ENCODE measurements around the gene ARID1B.
A peak's percentile ranks its signal among the peaks of the same experiment; 100 is the strongest.

ARID1B gene

DNA sequence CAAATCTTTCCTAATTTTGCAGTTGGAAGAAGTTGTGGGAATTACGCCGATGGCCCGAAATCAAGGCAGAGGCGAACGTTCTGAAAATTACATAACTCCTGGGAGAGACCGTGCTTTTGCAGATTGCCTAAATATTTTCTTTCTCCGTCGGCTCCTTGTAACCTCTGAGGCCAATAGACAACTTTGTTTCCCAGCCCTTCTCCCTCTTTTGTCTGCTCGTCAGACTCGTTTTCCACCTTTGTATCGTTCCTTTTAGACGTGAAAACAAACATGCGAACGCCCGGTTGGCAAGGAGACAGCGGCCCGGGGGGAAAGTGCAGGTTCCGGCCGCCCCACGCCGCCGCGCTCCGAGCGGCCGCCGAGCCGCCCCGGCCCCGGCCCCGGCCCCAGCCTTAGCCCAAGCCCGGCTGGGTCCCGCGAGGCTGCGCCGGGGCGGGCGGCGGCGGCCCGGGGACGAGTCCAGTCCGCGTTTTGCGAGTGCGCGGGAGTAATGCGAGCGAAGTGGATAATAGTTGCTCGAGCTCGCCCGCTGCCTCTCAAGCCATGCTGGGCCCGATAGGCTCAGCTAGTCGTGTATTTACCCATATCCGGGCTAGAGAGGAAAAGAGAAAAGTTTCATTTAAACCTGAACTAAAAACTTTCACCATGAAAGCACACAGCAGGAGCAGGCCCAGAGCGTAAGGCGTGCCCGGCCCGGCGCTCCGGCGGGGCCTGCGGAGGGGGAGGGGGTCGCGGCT is at the start of gene ARID1B:
Gene ARID1B, plus strand, starts transcription at position 539 of the 737 bp plus-strand sequence. CDS start 303 bp downstream, outside the sequence.
- DNase-seq = peak; percentile 91

DNA sequence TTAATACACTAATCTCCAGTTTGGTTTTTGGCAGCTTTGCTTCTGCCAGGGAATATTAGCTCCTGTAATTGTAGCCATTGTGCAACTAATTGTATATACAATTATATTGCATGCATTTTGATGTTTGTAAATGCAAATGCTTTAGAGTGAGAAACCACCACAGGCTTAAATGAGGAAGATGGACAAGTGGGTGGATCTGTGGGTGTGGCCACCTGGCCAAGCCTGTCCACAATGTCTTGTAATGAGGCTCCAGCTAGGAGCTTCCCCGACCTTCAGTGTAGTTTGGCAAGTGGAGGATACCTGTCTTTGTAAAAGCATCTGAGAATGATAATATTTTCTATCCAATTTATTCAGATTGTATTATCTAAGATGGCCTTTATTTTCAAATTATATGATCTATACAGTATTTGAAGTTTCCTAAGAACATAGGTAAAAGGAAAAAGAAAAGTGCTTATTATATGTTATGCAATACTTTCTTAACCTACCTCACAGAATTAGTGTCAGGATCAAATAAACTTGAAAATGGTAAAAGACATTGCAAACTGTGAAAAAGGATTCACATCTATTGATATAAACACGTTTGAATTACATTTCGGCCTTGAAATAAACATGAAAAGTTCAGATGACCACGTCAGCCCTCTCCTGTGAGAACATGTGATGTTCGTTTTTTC is 49.3 kb upstream of the ARID1B start:
- DNase-seq = no peak

DNA sequence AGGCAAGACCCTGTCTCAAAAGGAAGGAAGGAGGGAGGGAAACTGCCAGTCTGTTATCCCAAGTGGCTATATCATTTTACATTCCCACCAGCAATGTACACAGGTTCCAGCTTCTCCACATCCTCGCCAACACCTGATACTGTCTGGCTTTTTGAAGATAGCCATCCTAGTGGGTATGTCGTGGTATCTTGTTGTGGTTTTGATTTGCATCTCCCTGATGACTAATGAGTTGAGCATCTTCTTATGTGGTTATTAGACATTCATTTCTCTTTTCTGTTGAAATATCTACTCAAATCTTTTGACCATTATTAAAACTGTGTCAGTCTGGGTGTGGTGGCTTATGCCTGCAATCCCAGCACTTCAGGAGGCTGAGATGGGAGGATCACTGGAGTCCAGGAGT is 47.9 kb upstream of the ARID1B start:
- no peak for DNase-seq

DNA sequence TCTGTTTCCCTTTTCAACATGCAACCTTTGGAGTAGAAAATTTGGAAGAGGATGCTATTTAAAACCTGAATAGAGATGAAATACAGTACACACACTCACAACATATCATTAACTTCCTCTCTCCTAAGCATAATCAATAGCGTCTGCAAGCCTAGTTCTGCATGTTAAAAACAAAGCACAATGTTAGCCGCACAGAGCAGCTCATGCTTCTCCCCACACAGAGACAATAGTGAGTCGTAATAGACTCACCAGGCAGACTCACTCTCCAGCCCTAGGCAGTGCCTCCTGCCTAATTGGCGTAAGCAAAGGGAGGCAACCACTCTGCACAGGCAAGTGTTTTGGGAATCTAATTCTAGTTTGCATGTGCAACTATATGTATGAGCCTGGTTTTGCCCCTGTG is 45.8 kb upstream of the ARID1B start:
- no peak for DNase-seq

DNA sequence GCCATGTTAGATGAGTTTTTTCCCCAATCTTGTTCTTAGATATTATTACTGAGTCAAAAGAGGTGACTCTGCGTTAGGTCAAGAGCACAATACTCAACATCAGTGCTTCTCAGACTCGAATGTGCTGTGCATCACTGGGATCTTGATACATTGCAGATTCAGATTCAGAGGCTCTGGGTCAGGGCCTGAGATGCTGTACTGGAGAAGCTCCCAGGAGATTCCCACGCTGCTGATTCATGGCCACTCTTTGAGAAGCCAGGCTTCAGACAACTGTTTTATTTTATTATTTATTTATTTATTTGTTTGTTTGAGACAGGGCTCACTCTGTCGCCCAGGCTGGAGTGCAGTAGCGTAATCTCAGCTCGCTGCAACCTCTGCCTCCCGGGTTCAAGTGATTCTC is 41.4 kb upstream of the ARID1B start:
- no peak for DNase-seq

- DNase-seq = no peak
Measured at GRCh38 chr6:156740604-156741003, 36.6 kb upstream of the ARID1B start.

- no peak for DNase-seq
Measured at GRCh38 chr6:156741287-156742073, 35.7 kb upstream of the ARID1B start.

GRCh38 chr6:156747715-156748114 is 29.5 kb upstream of the ARID1B start:
- no peak for DNase-seq

DNA sequence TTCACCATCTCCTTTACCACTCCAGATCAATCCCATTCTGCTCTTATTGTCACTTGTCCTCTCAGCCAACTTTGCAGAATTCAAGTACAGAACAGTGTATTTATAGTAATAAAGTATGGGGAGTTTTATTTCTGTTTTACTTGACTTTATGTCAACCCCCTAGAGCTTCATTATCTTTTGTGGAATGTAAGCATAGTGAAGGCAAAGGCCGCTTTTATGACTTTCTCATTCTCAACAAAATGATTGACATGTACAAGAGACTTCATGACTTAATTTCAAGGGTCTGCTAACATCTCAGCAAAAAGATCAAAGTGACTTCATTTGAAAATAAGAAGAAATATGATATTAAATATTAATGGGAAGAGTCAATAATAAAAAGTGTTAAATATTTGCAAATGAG is 28.7 kb upstream of the ARID1B start:
- no peak for DNase-seq

GRCh38 chr6:156752666-156753301 is 24.4 kb upstream of the ARID1B start:
- DNase-seq = no peak

- no peak for DNase-seq
Measured at GRCh38 chr6:156756630-156757610, 20.3 kb upstream of the ARID1B start.

DNA sequence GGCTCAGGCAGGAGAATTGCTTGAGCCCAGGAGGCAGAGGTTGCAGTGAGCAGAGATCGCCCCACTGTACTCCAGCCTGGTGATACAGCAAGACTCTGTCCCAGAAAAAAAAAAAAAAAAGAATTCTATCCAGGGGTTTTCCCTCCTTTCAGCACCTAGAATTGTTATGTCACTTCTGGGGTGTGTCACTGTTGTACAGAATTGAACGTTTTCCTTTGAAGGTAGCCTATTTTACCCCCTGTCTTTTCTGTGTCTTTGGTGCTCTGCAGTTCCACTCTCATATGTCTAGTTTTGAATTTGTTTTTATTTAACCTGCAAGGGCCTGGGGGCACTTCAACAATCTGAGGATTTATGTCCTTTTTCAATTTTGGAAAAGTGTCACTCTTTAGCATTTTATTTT is 19.3 kb upstream of the ARID1B start:
- no peak for DNase-seq

DNA sequence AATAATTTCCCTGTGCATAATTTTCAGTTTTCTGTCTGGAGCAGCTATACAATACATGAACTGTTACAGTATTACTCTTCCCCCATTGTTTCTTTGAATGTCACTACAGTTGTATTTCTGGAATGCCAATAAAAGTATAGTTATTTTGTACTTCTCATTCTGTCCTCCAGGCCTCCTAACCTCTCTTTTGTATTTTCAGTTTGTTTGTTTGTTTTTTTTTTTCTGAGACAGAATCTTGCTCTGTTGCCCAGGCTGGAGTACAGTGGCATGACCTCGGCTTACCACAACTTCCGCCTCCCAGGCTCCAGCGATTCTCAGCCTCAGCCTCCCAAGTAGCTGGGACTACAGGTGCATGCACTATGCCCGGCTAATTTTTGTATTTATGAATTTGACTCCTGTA is 16.8 kb upstream of the ARID1B start:
- DNase-seq = no peak

DNA sequence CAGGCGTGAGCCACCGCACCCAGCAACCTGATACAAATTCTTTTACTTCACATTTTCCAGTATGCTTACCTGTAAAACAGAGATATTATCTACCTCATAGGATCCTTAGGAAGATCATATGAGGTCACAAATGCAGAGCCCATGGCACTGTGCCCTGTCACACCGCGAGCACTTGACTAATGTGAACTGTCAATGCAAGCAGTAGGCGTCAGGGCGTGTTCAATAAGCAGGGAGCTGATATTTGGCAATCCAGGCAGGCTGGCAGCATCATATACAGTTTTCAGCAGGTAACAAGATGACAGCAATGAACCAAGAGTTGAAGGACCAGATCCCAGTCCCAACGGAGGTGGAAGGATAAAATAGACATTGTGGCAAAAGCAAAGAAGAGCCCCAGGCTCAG is 14.6 kb upstream of the ARID1B start:
- DNase-seq = no peak

DNA sequence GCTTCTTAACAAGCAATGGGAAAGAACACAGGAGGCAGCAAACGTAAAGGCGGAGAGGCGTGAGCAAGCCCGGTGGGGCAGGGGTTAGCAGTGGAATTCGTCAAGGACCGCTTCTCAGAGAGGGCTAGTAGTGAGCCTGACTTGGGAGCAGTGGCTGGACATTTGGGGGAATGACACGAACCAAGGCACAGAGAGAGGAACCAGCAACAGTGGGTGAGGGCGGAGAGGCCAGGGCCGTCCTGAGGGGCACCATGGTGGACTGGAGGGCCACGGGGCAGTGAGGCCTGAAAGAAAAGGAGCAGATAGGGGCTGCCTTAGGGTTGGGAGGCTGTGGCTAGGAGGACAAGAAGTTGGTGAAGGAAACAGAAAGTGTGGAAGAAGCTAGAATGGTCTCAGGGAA is 12.1 kb upstream of the ARID1B start:
- DNase-seq = no peak

DNA sequence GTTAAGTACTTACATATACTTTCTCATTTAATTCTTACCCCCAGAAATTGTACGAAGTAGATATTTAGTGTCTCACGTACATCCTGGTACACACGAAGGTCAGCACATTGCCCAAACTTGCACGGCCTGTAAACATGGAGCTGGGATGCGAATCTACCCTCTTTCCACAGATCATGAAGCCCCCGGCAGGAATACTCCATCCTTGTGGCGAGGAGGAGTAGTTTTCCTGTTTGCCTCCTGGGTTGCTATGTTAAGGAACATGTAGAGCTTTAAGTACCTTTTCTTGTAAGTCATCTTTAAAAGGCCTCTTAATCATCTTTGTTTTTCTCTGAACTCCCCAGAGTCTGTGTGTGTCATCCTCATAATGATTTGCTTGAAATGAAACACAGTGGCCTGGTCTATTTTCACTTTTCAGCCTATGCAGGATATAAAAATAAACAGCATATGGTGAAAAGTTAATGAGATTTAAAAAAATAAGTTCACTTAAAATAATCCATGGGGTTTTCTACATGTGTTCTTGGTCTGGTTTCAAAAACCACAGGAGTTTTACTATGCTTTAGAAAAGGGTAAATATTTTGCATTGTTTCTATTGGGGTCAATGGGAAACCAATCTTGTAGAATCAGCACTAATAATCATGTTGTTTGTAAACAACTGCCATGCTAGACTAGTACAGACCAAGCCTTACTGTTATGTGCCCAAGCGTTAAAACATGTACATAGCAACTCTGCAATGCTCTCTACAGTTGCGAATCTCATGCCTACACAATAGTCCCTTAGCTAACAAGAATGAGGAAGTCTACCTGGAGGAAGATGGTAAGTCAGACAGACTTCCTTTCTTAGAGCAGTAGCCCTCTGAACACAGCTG is 9.3 kb upstream of the ARID1B start:
- DNase-seq = no peak

GRCh38 chr6:156771047-156771446 is 6.1 kb upstream of the ARID1B start:
- DNase-seq = no peak

DNA sequence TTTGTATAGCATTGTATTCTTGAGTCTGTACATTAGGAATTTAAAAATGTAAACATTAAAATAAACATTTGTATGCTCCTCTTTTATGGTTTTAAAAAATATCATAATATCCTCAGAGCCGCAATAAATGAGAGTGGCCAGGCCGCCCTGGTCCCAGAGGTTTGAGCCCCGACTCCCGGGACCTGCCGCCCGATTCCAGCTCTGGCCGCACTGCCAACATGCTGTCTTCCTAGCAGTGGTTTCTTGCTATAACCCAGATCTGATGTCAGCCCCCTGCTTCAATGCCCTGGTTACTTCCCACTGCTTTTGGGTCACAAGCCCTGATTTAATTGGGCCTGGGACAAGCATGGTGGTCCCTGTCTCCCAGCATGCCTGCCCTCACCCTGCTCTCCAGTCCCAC is 5.4 kb upstream of the ARID1B start:
- DNase-seq = no peak

GRCh38 chr6:156773476-156773875 is 3.7 kb upstream of the ARID1B start:
- DNase-seq = no peak

DNA sequence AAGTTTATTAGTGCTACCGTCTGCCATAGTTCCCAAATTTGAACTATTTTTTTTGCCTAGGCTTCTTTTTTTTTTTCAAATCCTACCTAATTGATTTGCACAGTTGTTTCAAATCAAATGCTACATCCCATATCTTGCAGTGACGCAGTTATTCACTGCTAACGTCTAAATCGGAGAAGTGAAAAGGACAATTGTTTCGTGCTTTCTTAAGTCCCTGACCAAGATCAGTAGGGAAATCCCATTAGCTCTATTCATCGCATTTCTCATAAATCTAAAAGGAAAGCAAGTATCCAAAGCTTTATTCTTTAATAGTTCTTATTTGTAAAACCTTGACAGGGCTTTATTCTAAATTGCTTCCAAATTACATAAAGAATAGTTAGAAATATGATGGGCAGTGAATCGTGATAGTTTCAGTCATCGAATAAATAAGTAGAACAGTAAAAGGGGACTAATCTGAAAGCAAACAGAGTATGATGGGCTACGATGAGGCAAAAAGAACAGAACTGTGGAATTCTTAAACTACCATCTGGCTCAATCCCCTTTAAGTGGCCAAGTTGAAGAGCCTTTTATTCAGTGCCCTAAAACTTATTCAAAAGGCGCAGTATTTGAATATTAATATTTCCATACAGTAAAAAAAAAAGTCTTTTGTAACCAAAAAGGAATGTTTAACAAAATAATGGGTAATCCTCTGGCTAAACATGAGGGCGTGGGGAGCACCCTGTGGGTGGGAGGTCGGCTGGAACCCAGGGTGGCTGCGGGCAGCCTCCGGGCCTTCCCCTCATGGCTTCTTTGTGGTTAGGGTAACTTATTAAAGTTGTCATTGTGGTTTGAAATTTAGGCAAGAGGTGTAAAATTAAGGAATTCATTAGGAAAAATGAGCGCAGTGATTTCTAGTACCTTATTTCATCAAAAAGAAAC is 3.0 kb upstream of the ARID1B start:
- DNase-seq = no peak
